K562 (cell line): ENCODE data around the gene MFAP3L.

Experiments
- BMI1 ChIP-seq: fragments of 150-350 bp; IDR thresholded peaks from 2 replicates; pipeline ENCODE4 v1.6.1; 2014; ENCODE audit warnings: low read length
- ESRRA ChIP-seq: fragments of 450-650 bp; IDR thresholded peaks from 2 replicates; pipeline ENCODE4 v1.6.1; 2014; ENCODE audit warnings: low read depth, mild to moderate bottlenecking, moderate library complexity, borderline replicate concordance
- EZH2 ChIP-seq: IDR thresholded peaks from 2 replicates; pipeline ENCODE4 v1.6.1; 2012; ENCODE audit warnings: low read depth, mild to moderate bottlenecking, inconsistent platforms, low read length, borderline replicate concordance
- IRF2 ChIP-seq: sonication (generic); formaldehyde crosslinking; IDR thresholded peaks from 2 replicates; pipeline ENCODE4 v1.8.1; 2022; ENCODE audit warnings: mild to moderate bottlenecking, missing genetic modification reagents
- KLF10 ChIP-seq: fragments of 250-450 bp; sonication (Bioruptor Pico); IDR thresholded peaks from 2 replicates; pipeline ENCODE4 v1.6.1; 2021; ENCODE audit warnings: matching md5 sums
- POLR2A ChIP-seq: fragments of 450-650 bp; conservative IDR thresholded peaks from 2 replicates; pipeline ENCODE4 v1.6.1; 2016
- U2AF2 ChIP-seq: fragments of 200-400 bp; formaldehyde crosslinking; optimal IDR thresholded peaks from 2 replicates; pipeline ENCODE3; 2017; ENCODE audit warnings: low read depth, mild to moderate bottlenecking, low read length
- YY1 ChIP-seq, 3 experiments: IDR thresholded peaks; 2 replicates each; pipeline ENCODE4 v1.6.1; 2011; ENCODE audit warnings: low read length in 2 of 3, mild to moderate bottlenecking in 2 of 3, moderate library complexity in 2 of 3, borderline replicate concordance in 1 of 3, control low read depth in 1 of 3, low read depth in 1 of 3; ENCODE audit not compliant: insufficient read depth in 3 of 3, insufficient replicate concordance in 2 of 3, control insufficient read depth in 1 of 3, insufficient read length in 1 of 3; ENCODE audit errors: extremely low read depth in 1 of 3
- ZFP1 ChIP-seq: fragments of 450-650 bp; formaldehyde crosslinking; IDR thresholded peaks from 2 replicates; pipeline ENCODE4 v1.4.0; 2020; ENCODE audit warnings: mild to moderate bottlenecking, mixed read lengths
- ZNF12 ChIP-seq: sonication (generic); formaldehyde crosslinking; IDR thresholded peaks from 2 replicates; pipeline ENCODE4 v1.4.0; 2020; ENCODE audit warnings: mild to moderate bottlenecking, missing genetic modification reagents
- ZZZ3 ChIP-seq: fragments of 450-650 bp; IDR thresholded peaks from 2 replicates; pipeline ENCODE4 v1.6.1; 2016; ENCODE audit warnings: antibody characterized with exemption, mild to moderate bottlenecking, moderate library complexity
- TF ChIP-seq, protein P1 (sequence below), 3 experiments: IDR thresholded peaks in 2 of 3; conservative IDR thresholded peaks in 1 of 3; 2 replicates each; pipeline ENCODE4 v1.5.1; 2011 to 2012; ENCODE audit warnings: low read length in 3 of 3, mild to moderate bottlenecking in 3 of 3, control low read depth in 2 of 3, improper control_type of control experiment in 1 of 3, inconsistent platforms in 1 of 3, low read depth in 1 of 3, mixed read lengths in 1 of 3, moderate library complexity in 1 of 3; ENCODE audit not compliant: insufficient read depth in 2 of 3
- TF ChIP-seq, protein P2 (sequence below): fragments of 450-650 bp; IDR thresholded peaks from 2 replicates; pipeline ENCODE4 v1.6.1; 2017; ENCODE audit warnings: antibody characterized with exemption, mild to moderate bottlenecking

GRCh38 chr4:169940460-169940859 lies 85.7 kb downstream of the MFAP3L start:
- TF ChIP-seq U2AF2 (no peak), ESRRA (no peak), BMI1 (no peak), ZNF12 (no peak), IRF2 (CRISPR knock-in tag) (no peak), KLF10 (CRISPR knock-in tag) (no peak), EZH2 (no peak), ZFP1 (CRISPR knock-in tag) (no peak), POLR2A (no peak), ZZZ3 (no peak), YY1 (IDR thresholded peaks at IDR 0.05; ENCODE audit: borderline replicate concordance in 1 of 3, control insufficient read depth in 1 of 3, extremely low read depth in 1 of 3, insufficient read depth in 3 of 3, insufficient read length in 1 of 3, insufficient replicate concordance in 2 of 3, low read depth in 1 of 3, low read length in 2 of 3) (no peak)
- TF ChIP-seq, protein P1, sequence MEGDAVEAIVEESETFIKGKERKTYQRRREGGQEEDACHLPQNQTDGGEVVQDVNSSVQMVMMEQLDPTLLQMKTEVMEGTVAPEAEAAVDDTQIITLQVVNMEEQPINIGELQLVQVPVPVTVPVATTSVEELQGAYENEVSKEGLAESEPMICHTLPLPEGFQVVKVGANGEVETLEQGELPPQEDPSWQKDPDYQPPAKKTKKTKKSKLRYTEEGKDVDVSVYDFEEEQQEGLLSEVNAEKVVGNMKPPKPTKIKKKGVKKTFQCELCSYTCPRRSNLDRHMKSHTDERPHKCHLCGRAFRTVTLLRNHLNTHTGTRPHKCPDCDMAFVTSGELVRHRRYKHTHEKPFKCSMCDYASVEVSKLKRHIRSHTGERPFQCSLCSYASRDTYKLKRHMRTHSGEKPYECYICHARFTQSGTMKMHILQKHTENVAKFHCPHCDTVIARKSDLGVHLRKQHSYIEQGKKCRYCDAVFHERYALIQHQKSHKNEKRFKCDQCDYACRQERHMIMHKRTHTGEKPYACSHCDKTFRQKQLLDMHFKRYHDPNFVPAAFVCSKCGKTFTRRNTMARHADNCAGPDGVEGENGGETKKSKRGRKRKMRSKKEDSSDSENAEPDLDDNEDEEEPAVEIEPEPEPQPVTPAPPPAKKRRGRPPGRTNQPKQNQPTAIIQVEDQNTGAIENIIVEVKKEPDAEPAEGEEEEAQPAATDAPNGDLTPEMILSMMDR (IDR thresholded peaks at IDR 0.05 in 2 of 3, conservative IDR thresholded peaks at IDR 0.05 in 1 of 3; ENCODE audit: insufficient read depth in 2 of 3, low read depth in 1 of 3, low read length in 3 of 3) = 0 out of 6 replicates have a peak, but pooled peaks of 1 of the 3 experiments have one; percentile 6
- TF ChIP-seq, protein P2, sequence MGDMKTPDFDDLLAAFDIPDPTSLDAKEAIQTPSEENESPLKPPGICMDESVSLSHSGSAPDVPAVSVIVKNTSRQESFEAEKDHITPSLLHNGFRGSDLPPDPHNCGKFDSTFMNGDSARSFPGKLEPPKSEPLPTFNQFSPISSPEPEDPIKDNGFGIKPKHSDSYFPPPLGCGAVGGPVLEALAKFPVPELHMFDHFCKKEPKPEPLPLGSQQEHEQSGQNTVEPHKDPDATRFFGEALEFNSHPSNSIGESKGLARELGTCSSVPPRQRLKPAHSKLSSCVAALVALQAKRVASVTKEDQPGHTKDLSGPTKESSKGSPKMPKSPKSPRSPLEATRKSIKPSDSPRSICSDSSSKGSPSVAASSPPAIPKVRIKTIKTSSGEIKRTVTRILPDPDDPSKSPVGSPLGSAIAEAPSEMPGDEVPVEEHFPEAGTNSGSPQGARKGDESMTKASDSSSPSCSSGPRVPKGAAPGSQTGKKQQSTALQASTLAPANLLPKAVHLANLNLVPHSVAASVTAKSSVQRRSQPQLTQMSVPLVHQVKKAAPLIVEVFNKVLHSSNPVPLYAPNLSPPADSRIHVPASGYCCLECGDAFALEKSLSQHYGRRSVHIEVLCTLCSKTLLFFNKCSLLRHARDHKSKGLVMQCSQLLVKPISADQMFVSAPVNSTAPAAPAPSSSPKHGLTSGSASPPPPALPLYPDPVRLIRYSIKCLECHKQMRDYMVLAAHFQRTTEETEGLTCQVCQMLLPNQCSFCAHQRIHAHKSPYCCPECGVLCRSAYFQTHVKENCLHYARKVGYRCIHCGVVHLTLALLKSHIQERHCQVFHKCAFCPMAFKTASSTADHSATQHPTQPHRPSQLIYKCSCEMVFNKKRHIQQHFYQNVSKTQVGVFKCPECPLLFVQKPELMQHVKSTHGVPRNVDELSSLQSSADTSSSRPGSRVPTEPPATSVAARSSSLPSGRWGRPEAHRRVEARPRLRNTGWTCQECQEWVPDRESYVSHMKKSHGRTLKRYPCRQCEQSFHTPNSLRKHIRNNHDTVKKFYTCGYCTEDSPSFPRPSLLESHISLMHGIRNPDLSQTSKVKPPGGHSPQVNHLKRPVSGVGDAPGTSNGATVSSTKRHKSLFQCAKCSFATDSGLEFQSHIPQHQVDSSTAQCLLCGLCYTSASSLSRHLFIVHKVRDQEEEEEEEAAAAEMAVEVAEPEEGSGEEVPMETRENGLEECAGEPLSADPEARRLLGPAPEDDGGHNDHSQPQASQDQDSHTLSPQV = no peak
